Endometrial microvascular endothelial cells (primary cell): ENCODE data around the gene ZNF764. TPM values are rescaled to one million over a fixed set of nuclear protein-coding genes. Genes with fewer than 3 reads are reported as not detected.
"Not testable (repeated sequence)": the region's sequence is repeated elsewhere in the genome, so short reads cannot be mapped to it uniquely, and the experiment has no call there.

Experiments
- in situ Hi-C: cut with HindIII; loops from 2 replicates; pipeline ENCODE4 v1.10.0; 2017; ENCODE audit warnings: low sequenced_read_pairs, low pct_unique_long_range_greater_than_20kb; ENCODE audit errors: inconsistent ontology term
- total RNA-seq: library from RNA; depleted of rRNA; stranded (reverse); fragments of >200 nt; gene quantifications from one replicate; pipeline ENCODE4 v1.2.3, GENCODE V29; 2015; ENCODE audit errors: inconsistent ontology term

The ZNF764 gene
- total RNA-seq, 1 donor from 2014 or later = 8.3 TPM

DNA sequence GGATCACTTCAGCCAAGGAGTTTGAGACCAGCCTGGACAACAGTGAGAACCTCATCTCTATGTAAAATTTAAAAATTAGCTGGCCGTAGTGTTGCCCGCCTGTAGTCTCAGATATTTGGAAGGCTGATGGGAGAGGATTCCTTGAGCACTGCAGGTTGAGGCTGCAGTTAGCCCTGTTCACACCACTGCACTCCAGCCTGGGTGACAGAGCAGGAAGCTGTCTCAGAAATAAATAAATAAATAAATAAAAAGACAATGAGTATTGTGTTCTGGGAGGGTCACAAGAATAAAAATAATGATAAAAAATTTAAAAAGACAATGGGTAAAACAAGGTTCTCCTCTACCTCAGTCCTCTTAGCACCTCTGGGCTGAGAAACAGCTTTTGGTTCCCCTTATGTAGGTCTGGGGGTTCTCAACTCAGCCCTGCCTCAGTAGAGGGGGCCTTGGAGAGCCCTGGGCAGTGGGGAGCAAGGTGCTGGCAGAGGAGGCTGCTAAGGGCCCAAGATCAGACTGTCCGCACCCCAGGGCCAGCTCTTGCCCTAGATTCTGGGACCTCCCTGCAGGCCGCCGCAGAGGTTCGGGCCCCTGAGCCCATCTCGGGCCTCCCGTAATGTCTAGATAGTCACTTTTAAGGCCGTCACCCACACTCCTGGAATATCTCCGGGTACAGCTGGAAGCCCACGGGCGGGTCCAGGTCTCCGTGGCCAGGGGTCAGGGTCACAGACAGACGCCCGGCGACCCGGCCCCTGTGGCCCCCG lies 3.4 kb downstream of the ZNF764 start:
- in situ Hi-C loops = no loop called here

- in situ Hi-C loops = no loop called here
Measured at GRCh38 chr16:30553393-30553899, 4.7 kb downstream of the ZNF764 start.

DNA sequence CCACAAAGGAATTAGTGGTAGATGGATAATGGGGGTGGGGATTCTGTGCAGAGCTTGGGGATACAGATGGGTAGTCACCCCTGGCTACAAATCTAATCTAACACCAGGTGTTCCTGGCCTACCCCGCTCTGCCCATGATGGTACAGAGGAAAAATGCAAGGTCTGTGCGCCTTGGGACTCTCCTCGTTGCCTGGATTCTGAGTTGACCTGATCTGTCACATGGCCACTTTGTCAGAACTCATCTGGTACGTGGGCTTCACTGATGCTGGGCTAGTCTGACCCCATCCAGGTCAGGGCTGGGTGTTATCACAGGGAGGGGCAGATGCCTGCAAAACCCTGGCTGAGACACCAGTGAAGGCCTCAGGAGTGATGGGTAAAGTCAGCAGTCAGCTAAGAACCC lies 5.2 kb downstream of the ZNF764 start:
- in situ Hi-C loops = no loop called here

GRCh38 chr16:30551781-30552180 lies 6.4 kb downstream of the ZNF764 start:
- in situ Hi-C loops = no loop called here

- in situ Hi-C loops = no loop called here
Measured at GRCh38 chr16:30548416-30549253, 9.5 kb downstream of the ZNF764 start.

DNA sequence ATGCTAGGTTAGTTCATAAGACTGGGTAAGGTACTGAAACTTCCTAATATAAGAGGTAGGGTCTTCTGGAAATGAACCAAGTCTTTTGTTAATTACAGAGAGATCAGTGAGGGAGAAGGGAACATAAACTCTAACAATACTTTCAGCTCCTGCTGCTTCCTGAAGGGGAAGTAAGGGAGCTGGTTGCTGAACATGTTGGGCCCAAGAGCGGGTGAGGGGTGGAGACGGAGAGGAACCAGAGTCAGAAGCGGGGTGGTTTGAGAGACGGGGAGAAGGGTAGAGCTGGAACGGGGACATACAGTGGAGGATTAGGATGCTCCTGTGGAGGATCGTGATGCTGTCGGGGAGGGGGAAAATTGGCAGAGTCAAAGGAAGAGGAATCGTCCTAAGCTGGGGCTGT lies 12.1 kb downstream of the ZNF764 start:
- in situ Hi-C loops = no loop called here

- in situ Hi-C loops = no loop called here
Measured at GRCh38 chr16:30543067-30543466, 15.1 kb downstream of the ZNF764 start.

- in situ Hi-C loops = no loop called here
Measured at GRCh38 chr16:30541502-30542329, 16.5 kb downstream of the ZNF764 start.

DNA sequence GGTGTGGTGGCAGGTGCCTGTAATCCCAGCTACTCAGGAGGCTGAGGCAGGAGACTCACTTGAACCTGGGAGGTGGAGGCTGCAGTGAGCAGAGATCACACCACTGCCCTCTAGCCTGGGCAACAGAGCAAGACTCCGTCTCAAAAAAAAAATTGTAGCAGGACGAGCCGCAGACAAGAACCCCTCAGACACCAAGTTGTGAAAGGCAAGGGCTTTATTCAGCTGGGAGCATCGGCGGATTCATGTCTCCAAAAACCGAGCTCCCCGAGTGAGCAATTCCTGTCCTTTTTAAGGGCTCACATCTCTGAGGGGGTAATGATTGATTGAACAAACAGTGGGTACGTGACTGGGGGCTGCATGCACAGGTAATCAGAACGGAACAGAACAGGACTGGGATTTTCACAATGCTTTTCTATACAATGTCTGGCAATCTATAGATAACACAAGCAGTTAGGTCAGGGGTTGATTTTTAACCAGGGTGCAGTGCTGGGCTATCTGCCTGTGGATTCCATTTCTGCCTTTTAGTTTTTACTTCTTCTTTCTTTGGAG lies 17.2 kb downstream of the ZNF764 start:
- in situ Hi-C loops = not testable (repeated sequence)

GRCh38 chr16:30539986-30540526 lies 18.1 kb downstream of the ZNF764 start:
- in situ Hi-C loops = not testable (repeated sequence)

GRCh38 chr16:30539000-30539964 lies 18.9 kb downstream of the ZNF764 start:
- in situ Hi-C loops = no loop called here

DNA sequence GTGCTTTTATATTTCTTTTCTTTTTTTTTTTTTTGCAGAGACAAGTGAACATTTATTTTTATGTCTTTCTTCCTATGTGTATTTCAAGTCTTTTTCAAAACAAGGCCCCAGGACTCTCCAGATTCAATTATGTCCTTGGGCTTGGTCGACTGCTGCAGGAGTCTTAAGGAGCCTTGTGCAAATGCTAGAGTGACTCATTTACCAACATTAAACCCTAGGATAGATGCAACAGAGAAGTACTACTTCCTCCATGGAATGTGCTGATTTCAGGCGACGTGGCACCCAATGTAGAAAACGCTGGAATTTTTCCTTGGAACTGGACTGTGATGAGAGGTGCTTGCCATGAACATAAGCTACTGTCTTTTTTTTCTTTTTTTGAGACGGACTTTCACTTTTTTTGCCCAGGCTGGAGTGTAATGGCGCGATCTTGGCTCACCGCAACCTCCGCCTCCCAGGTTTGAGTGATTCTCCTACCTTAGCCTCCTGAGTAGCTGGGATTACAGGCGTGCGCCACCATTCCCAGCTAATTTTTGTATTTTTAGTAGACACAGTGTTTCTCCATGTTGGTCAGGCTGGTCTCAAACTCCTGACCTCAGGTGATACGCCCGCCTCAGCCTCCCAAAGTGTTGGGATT lies 21.7 kb downstream of the ZNF764 start:
- in situ Hi-C loops = not testable (repeated sequence)

DNA sequence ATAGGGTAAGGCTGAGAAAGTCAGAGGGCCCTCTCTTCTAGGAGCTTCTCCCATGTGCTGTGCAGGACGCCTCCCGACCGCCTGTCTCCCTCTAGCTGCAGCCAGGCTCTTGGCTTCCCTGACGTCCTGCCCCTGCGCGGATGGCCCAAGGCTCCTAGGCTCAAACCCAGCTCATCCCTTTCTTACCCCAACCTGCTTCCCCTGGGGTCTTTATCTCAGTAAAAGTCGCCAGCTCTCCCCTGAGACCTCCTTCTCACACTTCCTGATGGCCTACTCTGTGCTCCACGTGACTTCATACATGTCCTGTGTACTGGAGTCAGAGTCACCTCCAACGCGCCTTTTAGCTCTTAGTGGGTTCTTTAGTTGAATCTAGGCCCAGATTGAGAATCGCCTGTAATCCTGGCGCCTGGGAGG lies 22.4 kb downstream of the ZNF764 start:
- in situ Hi-C loops = no loop called here

GRCh38 chr16:30535106-30535776 lies 22.9 kb downstream of the ZNF764 start:
- in situ Hi-C loops = no loop called here

DNA sequence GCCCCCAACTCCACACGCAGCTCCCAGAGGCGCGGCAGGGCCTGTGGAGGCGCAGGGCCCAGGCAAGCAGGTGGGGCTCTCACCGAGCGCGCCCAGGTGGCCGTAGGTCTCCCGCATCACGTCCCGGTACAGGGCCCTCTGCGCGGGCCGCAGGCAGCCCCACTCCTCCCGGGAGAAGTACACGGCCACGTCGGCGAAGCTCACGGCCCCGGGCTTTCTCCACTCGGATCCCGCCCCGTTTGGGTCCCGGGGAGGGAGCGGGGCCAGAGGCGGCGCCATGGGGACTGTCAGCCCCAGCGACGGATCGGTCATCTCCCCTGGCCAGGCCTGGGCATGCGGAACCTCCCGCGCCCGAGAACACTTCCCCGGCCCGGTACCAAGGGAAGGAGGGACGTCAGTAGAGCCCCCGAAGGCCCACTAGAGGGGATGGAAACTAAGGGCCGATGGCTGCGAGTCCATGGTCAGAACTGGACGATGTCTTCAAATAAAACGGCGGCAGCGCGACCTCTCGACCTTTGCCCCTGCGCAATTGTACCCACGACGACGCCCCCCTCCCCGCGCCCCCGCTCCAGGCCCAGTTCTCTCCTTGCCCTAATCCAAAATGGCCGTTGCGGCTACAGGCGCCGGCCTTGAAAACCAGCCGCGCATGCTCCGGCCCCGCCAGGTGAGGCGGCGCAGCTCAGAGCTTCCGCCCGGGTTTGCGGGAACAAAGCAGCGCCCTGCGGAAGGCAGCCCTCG lies 23.6 kb downstream of the ZNF764 start, which contains the start of gene ZNF747:
ZNF747 (minus strand) TSS at position 491 of the 738 bp plus-strand sequence; CDS start at position 312, 179 bp downstream.
- in situ Hi-C loops = no loop called here
